Vagina (tissue), 2 donors: ENCODE measurements around the gene CHAF1A.

Experiments used
- POLR2AphosphoS5 ChIP-seq, 2 donors: sonication (generic); formaldehyde crosslinking; IDR thresholded peaks; one replicate each; pipeline ENCODE4 v1.9.0; 2017; ENCODE audit warnings: antibody characterized with exemption in 2 of 2, mild to moderate bottlenecking in 2 of 2, low read depth in 1 of 2; ENCODE audit not compliant: insufficient read depth in 1 of 2
- TF ChIP-seq, protein P1 (sequence below), 3 experiments: fragments of 450-650 bp in 2 of 3; fragments of 200-600 bp in 1 of 3; sonication (generic) in 1 of 3; IDR thresholded peaks; one replicate each; pipeline ENCODE4 v1.5.1; 2017 to 2019; ENCODE audit warnings: antibody characterized with exemption in 3 of 3, mild to moderate bottlenecking in 2 of 3, moderate library complexity in 2 of 3

DNA sequence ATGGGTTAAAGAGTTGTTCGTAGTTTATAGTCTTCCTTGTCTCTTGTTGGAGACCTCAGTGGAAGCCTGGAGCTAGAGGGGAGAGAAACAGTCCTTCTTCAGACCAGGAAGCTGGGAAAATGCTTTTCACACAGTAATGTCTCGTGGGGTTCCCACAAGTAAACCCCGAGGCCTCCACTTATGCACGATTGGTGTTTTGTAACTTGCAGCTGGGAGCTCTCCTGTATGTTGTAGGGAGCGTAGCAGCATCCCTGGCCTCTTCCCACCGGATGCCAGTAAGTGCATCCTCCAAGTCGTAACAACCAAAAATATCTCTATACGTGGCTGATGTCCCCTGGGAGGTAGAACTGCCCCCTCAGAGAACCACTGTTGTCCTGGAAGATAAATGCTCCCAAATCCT, 3.5 kb downstream of the CHAF1A start:
- TF ChIP-seq, protein P1, sequence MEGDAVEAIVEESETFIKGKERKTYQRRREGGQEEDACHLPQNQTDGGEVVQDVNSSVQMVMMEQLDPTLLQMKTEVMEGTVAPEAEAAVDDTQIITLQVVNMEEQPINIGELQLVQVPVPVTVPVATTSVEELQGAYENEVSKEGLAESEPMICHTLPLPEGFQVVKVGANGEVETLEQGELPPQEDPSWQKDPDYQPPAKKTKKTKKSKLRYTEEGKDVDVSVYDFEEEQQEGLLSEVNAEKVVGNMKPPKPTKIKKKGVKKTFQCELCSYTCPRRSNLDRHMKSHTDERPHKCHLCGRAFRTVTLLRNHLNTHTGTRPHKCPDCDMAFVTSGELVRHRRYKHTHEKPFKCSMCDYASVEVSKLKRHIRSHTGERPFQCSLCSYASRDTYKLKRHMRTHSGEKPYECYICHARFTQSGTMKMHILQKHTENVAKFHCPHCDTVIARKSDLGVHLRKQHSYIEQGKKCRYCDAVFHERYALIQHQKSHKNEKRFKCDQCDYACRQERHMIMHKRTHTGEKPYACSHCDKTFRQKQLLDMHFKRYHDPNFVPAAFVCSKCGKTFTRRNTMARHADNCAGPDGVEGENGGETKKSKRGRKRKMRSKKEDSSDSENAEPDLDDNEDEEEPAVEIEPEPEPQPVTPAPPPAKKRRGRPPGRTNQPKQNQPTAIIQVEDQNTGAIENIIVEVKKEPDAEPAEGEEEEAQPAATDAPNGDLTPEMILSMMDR (IDR thresholded peaks at IDR 0.05), result no peak
- TF ChIP-seq POLR2AphosphoS5 (IDR thresholded peaks at IDR 0.05; ENCODE audit: insufficient read depth in 1 of 2, low read depth in 1 of 2), result no peak
